Right lobe of liver (tissue), 4 donors: ENCODE measurements around the gene CCDC28A.

Source experiments
- POLR2A ChIP-seq: fragments of 450-650 bp; IDR thresholded peaks from one replicate; pipeline ENCODE4 v1.6.1; 2017; ENCODE audit warnings: antibody characterized with exemption, mild to moderate bottlenecking
- TF ChIP-seq, protein P1 (sequence below), 4 donors: fragments of 200-600 bp in 3 of 4; fragments of 450-650 bp in 1 of 4; IDR thresholded peaks; one replicate each; pipeline versions ENCODE4 v1.5.1 to v1.8.0; 2016 to 2022; ENCODE audit warnings: antibody characterized with exemption in 4 of 4, mild to moderate bottlenecking in 2 of 4
- donor health status: DM: no; HTN: no; CAD: no.
- donor health status: DM: no; HTN: no; CAD: no.
- donor health status: DM: no; HTN: yes; CAD: no.

DNA sequence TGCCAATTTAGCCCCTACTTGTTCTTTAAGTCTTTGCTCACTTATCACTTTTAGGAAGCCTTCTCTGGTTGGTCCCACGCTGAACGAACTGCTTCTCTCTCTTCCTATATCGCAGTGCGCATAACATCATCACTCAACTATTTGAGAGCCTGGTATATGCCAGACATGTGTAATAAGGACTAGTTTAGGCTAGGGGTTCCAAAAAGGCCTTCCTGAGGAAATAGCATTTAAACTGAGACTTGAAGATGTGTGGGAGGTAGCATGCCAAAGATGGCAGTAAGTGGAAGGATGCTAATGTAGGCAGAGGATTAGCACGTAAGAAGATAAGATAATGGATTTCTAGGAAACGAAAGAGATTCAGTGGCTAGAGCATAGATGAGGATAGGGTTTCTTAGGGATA, 4.8 kb downstream of the CCDC28A start:
- TF ChIP-seq, protein P1, sequence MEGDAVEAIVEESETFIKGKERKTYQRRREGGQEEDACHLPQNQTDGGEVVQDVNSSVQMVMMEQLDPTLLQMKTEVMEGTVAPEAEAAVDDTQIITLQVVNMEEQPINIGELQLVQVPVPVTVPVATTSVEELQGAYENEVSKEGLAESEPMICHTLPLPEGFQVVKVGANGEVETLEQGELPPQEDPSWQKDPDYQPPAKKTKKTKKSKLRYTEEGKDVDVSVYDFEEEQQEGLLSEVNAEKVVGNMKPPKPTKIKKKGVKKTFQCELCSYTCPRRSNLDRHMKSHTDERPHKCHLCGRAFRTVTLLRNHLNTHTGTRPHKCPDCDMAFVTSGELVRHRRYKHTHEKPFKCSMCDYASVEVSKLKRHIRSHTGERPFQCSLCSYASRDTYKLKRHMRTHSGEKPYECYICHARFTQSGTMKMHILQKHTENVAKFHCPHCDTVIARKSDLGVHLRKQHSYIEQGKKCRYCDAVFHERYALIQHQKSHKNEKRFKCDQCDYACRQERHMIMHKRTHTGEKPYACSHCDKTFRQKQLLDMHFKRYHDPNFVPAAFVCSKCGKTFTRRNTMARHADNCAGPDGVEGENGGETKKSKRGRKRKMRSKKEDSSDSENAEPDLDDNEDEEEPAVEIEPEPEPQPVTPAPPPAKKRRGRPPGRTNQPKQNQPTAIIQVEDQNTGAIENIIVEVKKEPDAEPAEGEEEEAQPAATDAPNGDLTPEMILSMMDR (IDR thresholded peaks at IDR 0.05), result no peak
- TF ChIP-seq POLR2A, result no peak
